Liver (tissue), 9 donors: ENCODE data around the gene PPM1N. TPM values are rescaled to one million over a fixed set of nuclear protein-coding genes. Genes with fewer than 3 reads are reported as not detected.

Source experiments
- DNase-seq: peaks from one replicate; pipeline ENCODE4 v3.0.0-alpha.2; 2017; ENCODE audit warnings: low spot score
- H3K27ac ChIP-seq, 2 donors: one replicate each; pipeline ENCODE4 v1.7.0; 2013; ENCODE audit warnings: inconsistent platforms in 2 of 2, low read length in 2 of 2, control low read depth in 1 of 2, low read depth in 1 of 2, mild to moderate bottlenecking in 1 of 2
- H3K27me3 ChIP-seq, 4 donors: one replicate each; pipeline versions ENCODE4 v1.6.1 to v1.7.0; 2013; ENCODE audit warnings: low read length in 3 of 4, inconsistent platforms in 1 of 4, mild to moderate bottlenecking in 1 of 4, moderate library complexity in 1 of 4; ENCODE audit not compliant: control insufficient read depth in 4 of 4, insufficient read depth in 4 of 4
- H3K36me3 ChIP-seq, 4 donors: one replicate each; pipeline versions ENCODE4 v1.6.1 to v1.7.0; 2013; ENCODE audit warnings: low read length in 3 of 4, mild to moderate bottlenecking in 3 of 4, low read depth in 1 of 4, moderate library complexity in 1 of 4; ENCODE audit not compliant: control insufficient read depth in 4 of 4, insufficient read depth in 3 of 4
- H3K4me1 ChIP-seq, 4 donors: one replicate each; pipeline versions ENCODE4 v1.6.1 to v1.7.0; 2013; ENCODE audit warnings: low read length in 3 of 4, mild to moderate bottlenecking in 3 of 4, moderate library complexity in 1 of 4; ENCODE audit not compliant: control insufficient read depth in 4 of 4, insufficient read depth in 4 of 4
- H3K4me3 ChIP-seq, 3 donors: one replicate each; pipeline versions ENCODE4 v1.6.1 to v1.7.0; 2013; ENCODE audit warnings: low read length in 3 of 3, control low read depth in 1 of 3, low read depth in 1 of 3, mild to moderate bottlenecking in 1 of 3
- H3K9ac ChIP-seq, 2 donors: one replicate each; pipeline ENCODE4 v1.7.0; 2013; ENCODE audit warnings: low read length in 2 of 2, mild to moderate bottlenecking in 2 of 2, moderate library complexity in 2 of 2, control low read depth in 1 of 2, low read depth in 1 of 2
- H3K9me3 ChIP-seq, 4 donors: one replicate each; pipeline versions ENCODE4 v1.6.1 to v1.7.0; 2013; ENCODE audit warnings: low read length in 3 of 4; ENCODE audit not compliant: control insufficient read depth in 4 of 4
- EGR1 ChIP-seq, 2 donors: IDR thresholded peaks; 2 replicates each; pipeline ENCODE4 v1.6.1; 2016 to 2018; ENCODE audit warnings: antibody characterized with exemption in 2 of 2, low read depth in 2 of 2
- FOXA1 ChIP-seq: IDR thresholded peaks from 2 replicates; pipeline ENCODE4 v1.6.1; 2016; ENCODE audit warnings: antibody characterized with exemption
- FOXA2 ChIP-seq: IDR thresholded peaks from 2 replicates; pipeline ENCODE4 v1.6.1; 2016; ENCODE audit warnings: antibody characterized with exemption
- GABPA ChIP-seq, 2 donors: IDR thresholded peaks in 1 of 2; conservative IDR thresholded peaks in 1 of 2; 2 replicates each; pipeline ENCODE4 v1.6.1; 2016; ENCODE audit warnings: antibody characterized with exemption in 2 of 2, mild to moderate bottlenecking in 1 of 2, moderate library complexity in 1 of 2
- HNF4A ChIP-seq, 2 donors: conservative IDR thresholded peaks; 2 replicates each; pipeline ENCODE4 v1.6.1; 2016; ENCODE audit warnings: antibody characterized with exemption in 2 of 2, mild to moderate bottlenecking in 2 of 2
- HNF4G ChIP-seq: IDR thresholded peaks from 2 replicates; pipeline ENCODE4 v1.6.1; 2016; ENCODE audit warnings: antibody characterized with exemption
- JUND ChIP-seq, 2 donors: IDR thresholded peaks; 2 replicates each; pipeline ENCODE4 v1.6.1; 2016; ENCODE audit warnings: antibody characterized with exemption in 2 of 2
- RAD21 ChIP-seq, 2 donors: IDR thresholded peaks; 2 replicates each; pipeline ENCODE4 v1.6.1; 2016; ENCODE audit warnings: antibody characterized with exemption in 2 of 2, mild to moderate bottlenecking in 2 of 2
- RXRA ChIP-seq, 2 donors: IDR thresholded peaks; 2 replicates each; pipeline ENCODE4 v1.6.1; 2017 to 2018; ENCODE audit warnings: antibody characterized with exemption in 2 of 2, mild to moderate bottlenecking in 1 of 2
- SP1 ChIP-seq: IDR thresholded peaks from 2 replicates; pipeline ENCODE4 v1.6.1; 2018; ENCODE audit warnings: antibody characterized with exemption, mild to moderate bottlenecking
- TAF1 ChIP-seq: conservative IDR thresholded peaks from 2 replicates; pipeline ENCODE4 v1.6.1; 2016; ENCODE audit warnings: antibody characterized with exemption, mild to moderate bottlenecking
- WGBS: extraction: QIAGEN DNeasy Blood & Tissue Kit; methylation state at CpG from one replicate; pipeline ENCODE4 v1.1.7; 2013; 5-methylcytosine and 5-hydroxymethylcytosine counted together
- polyA plus RNA-seq, 2 donors: library from polyadenylated mRNA; stranded (reverse) in 1 of 2; unstranded in 1 of 2; fragments of 200-250 nt in 1 of 2; fragments of >200 nt in 1 of 2; fragmentation: Nextera tagmentation in 1 of 2; extraction: Ambion mirVana in 1 of 2; gene quantifications; one replicate each; pipeline versions ENCODE4 v1.2.1 to v1.2.3, GENCODE V29; 2013 to 2015
- total RNA-seq, 2 donors: library from RNA; depleted of rRNA; stranded (reverse); fragments of >200 nt; gene quantifications; one replicate each; pipeline ENCODE4 v1.2.3, GENCODE V29; 2014
- TF ChIP-seq, protein P1 (sequence below): IDR thresholded peaks from 2 replicates; pipeline ENCODE4 v1.6.1; 2016; ENCODE audit warnings: antibody characterized with exemption
- TF ChIP-seq, protein P2 (sequence below): IDR thresholded peaks from 2 replicates; pipeline ENCODE4 v1.6.1; 2016; ENCODE audit warnings: antibody characterized with exemption, mild to moderate bottlenecking
- TF ChIP-seq, protein P3 (sequence below): IDR thresholded peaks from 2 replicates; pipeline ENCODE4 v1.6.1; 2016; ENCODE audit warnings: antibody characterized with exemption
- TF ChIP-seq, protein P4 (sequence below): fragments of 150-350 bp; IDR thresholded peaks from 2 replicates; pipeline ENCODE4 v1.5.1; 2017; ENCODE audit warnings: improper control_type of control experiment, low read depth, low read length; ENCODE audit not compliant: missing input control
- TF ChIP-seq, protein P5 (sequence below): IDR thresholded peaks from 2 replicates; pipeline ENCODE4 v1.6.1; 2016; ENCODE audit warnings: antibody characterized with exemption
- donor health status: healthy.
- donor health status: healthy.
- donor health status: healthy.
- donor health status: healthy.
- donor health status: healthy.

The PPM1N gene
- total and polyA plus RNA-seq, 4 donors, result 0.17 to 1.5 (median 0.47) TPM

DNA sequence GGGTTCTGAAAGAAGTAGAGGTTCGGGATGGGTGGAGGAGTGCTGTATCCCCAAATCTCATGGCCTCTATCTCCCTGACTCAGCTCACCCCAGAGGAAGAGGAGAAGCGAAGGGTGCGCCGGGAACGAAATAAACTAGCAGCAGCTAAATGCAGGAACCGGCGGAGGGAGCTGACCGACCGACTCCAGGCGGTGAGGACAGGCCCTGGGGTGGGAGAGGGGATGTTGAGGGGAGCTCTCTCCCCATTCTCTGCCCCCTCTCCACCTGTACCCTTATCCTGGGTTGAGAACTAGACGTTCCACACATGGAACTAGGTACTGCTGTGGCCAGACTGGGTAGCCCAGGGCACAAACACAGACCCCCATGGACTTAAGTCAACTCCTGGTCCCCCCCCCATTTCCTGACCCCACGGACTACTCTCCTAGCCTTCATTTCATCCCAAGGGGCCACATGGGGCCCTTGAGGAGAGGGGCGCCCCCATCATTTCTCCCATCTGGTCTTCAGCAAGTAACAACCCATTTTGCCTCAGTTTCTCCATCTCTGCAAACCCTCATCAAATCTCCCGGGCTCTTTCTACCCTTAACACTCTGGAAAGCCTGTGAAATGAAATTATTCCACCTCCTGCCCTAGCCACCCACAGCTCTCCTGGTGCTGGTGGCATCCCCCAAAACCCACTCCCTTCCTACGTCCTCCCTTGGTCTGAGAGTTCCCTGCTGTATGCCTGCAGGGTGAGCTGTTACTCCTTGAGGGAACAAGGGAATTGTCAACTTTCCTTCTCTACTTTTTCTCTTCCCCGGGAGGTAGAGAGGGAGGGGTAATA is 26.9 kb upstream of the PPM1N start:
- DNase-seq, result no peak
- H3K27me3 ChIP-seq, result peaks cover 0 to 4% (median 2%) of the 10 kb centered on the region in 4 donors
- no peak overlapping the region for H3K4me3 ChIP-seq
- no peaks in the 10 kb centered on the region for H3K9me3 ChIP-seq
- TF ChIP-seq HNF4A (conservative IDR thresholded peaks at IDR 0.05), result no peak
- TF ChIP-seq EGR1 (IDR thresholded peaks at IDR 0.05; ENCODE audit: low read depth in 2 of 2), result no peak
- TF ChIP-seq, protein P1, sequence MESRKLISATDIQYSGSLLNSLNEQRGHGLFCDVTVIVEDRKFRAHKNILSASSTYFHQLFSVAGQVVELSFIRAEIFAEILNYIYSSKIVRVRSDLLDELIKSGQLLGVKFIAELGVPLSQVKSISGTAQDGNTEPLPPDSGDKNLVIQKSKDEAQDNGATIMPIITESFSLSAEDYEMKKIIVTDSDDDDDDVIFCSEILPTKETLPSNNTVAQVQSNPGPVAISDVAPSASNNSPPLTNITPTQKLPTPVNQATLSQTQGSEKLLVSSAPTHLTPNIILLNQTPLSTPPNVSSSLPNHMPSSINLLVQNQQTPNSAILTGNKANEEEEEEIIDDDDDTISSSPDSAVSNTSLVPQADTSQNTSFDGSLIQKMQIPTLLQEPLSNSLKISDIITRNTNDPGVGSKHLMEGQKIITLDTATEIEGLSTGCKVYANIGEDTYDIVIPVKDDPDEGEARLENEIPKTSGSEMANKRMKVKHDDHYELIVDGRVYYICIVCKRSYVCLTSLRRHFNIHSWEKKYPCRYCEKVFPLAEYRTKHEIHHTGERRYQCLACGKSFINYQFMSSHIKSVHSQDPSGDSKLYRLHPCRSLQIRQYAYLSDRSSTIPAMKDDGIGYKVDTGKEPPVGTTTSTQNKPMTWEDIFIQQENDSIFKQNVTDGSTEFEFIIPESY, result no peak
- TF ChIP-seq, protein P2, sequence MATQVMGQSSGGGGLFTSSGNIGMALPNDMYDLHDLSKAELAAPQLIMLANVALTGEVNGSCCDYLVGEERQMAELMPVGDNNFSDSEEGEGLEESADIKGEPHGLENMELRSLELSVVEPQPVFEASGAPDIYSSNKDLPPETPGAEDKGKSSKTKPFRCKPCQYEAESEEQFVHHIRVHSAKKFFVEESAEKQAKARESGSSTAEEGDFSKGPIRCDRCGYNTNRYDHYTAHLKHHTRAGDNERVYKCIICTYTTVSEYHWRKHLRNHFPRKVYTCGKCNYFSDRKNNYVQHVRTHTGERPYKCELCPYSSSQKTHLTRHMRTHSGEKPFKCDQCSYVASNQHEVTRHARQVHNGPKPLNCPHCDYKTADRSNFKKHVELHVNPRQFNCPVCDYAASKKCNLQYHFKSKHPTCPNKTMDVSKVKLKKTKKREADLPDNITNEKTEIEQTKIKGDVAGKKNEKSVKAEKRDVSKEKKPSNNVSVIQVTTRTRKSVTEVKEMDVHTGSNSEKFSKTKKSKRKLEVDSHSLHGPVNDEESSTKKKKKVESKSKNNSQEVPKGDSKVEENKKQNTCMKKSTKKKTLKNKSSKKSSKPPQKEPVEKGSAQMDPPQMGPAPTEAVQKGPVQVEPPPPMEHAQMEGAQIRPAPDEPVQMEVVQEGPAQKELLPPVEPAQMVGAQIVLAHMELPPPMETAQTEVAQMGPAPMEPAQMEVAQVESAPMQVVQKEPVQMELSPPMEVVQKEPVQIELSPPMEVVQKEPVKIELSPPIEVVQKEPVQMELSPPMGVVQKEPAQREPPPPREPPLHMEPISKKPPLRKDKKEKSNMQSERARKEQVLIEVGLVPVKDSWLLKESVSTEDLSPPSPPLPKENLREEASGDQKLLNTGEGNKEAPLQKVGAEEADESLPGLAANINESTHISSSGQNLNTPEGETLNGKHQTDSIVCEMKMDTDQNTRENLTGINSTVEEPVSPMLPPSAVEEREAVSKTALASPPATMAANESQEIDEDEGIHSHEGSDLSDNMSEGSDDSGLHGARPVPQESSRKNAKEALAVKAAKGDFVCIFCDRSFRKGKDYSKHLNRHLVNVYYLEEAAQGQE, result no peak
- TF ChIP-seq TAF1, result no peak
- TF ChIP-seq HNF4G, result no peak
- no peak for TF ChIP-seq RXRA (IDR thresholded peaks at IDR 0.05)
- TF ChIP-seq SP1, result no peak
- TF ChIP-seq, protein P3, sequence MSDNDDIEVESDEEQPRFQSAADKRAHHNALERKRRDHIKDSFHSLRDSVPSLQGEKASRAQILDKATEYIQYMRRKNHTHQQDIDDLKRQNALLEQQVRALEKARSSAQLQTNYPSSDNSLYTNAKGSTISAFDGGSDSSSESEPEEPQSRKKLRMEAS, result no peak
- TF ChIP-seq, protein P4, sequence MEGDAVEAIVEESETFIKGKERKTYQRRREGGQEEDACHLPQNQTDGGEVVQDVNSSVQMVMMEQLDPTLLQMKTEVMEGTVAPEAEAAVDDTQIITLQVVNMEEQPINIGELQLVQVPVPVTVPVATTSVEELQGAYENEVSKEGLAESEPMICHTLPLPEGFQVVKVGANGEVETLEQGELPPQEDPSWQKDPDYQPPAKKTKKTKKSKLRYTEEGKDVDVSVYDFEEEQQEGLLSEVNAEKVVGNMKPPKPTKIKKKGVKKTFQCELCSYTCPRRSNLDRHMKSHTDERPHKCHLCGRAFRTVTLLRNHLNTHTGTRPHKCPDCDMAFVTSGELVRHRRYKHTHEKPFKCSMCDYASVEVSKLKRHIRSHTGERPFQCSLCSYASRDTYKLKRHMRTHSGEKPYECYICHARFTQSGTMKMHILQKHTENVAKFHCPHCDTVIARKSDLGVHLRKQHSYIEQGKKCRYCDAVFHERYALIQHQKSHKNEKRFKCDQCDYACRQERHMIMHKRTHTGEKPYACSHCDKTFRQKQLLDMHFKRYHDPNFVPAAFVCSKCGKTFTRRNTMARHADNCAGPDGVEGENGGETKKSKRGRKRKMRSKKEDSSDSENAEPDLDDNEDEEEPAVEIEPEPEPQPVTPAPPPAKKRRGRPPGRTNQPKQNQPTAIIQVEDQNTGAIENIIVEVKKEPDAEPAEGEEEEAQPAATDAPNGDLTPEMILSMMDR, result no peak
- no peak for TF ChIP-seq JUND (IDR thresholded peaks at IDR 0.05)
- TF ChIP-seq, protein P5, sequence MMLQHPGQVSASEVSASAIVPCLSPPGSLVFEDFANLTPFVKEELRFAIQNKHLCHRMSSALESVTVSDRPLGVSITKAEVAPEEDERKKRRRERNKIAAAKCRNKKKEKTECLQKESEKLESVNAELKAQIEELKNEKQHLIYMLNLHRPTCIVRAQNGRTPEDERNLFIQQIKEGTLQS, result no peak
- TF ChIP-seq GABPA (IDR thresholded peaks at IDR 0.05 in 1 of 2, conservative IDR thresholded peaks at IDR 0.05 in 1 of 2), result no peak
- TF ChIP-seq RAD21 (IDR thresholded peaks at IDR 0.05), result no peak
- no peak for TF ChIP-seq FOXA1
- TF ChIP-seq FOXA2, result no peak
- H3K9ac ChIP-seq, result no peak overlapping the region
- H3K36me3 ChIP-seq, result no peaks in the 10 kb centered on the region
- WGBS, result 86% methylated on average over 16 of the region's 16 CpGs
- H3K27ac ChIP-seq, result no peak overlapping the region
- peaks cover 8 to 46% (median 21%) of the 10 kb centered on the region in 4 donors for H3K4me1 ChIP-seq
